GM12878 (cell line): ENCODE results near the gene SYN1. TPM values are rescaled to one million over a fixed set of nuclear protein-coding genes. Genes with fewer than 3 reads are reported as not detected.
A peak's percentile ranks its signal among the peaks of the same experiment; 100 is the strongest.

Experiments
- BCL3 ChIP-seq: IDR thresholded peaks from 2 replicates; pipeline ENCODE4 v1.6.1; 2011; ENCODE audit warnings: borderline replicate concordance, low read depth, mild to moderate bottlenecking, moderate library complexity, low read length; ENCODE audit not compliant: insufficient read depth, poor library complexity, severe bottlenecking
- CBFB ChIP-seq: IDR thresholded peaks from 2 replicates; pipeline ENCODE4 v1.6.1; 2016; ENCODE audit warnings: antibody characterized with exemption, low read depth
- IKZF2 ChIP-seq, 2 experiments: fragments of 450-650 bp; IDR thresholded peaks; 2 replicates each; pipeline ENCODE4 v1.6.1; 2017; ENCODE audit warnings: mild to moderate bottlenecking in 2 of 2, moderate library complexity in 2 of 2
- REST ChIP-seq: IDR thresholded peaks from 2 replicates; pipeline ENCODE4 v1.6.1; 2012; ENCODE audit warnings: mild to moderate bottlenecking, low read depth, low read length
- SRF ChIP-seq, 2 experiments: IDR thresholded peaks; 2 replicates each; pipeline ENCODE4 v1.6.1; 2011; ENCODE audit warnings: low read depth in 2 of 2, low read length in 2 of 2, mild to moderate bottlenecking in 1 of 2, moderate library complexity in 1 of 2
- TARDBP ChIP-seq: IDR thresholded peaks from 2 replicates; pipeline ENCODE4 v1.6.1; 2016; ENCODE audit warnings: borderline replicate concordance
- ZNF24 ChIP-seq: fragments of 450-650 bp; IDR thresholded peaks from 2 replicates; pipeline ENCODE4 v1.6.1; 2017; ENCODE audit warnings: antibody characterized with exemption, mild to moderate bottlenecking
- polyA plus RNA-seq, 11 experiments: library from polyadenylated mRNA; depleted of rRNA in 4 of 11; unstranded in 6 of 11; stranded (reverse) in 5 of 11; fragments of >200 nt; fragmentation: Nextera tagmentation in 4 of 11; fragmentation: Illumina TruSeq in 1 of 11; extraction: Ambion mirVana in 4 of 11; extraction: Trizol in 1 of 11; gene quantifications; 1 replicate in 1 of 11; 2 replicates in 10 of 11; pipeline versions ENCODE4 v1.2.1 to v1.2.3, GENCODE V29; 2011 to 2016; ENCODE audit warnings: inconsistent platforms in 2 of 11, missing spikeins in 2 of 11, low read depth in 1 of 11
- total RNA-seq, 4 experiments: library from RNA; depleted of rRNA in 3 of 4; stranded (reverse); fragments of >200 nt in 3 of 4; fragmentation: Illumina TruSeq in 1 of 4; extraction: Trizol in 1 of 4; gene quantifications; 2 replicates each; pipeline versions ENCODE4 v1.2.1 to v1.2.3, GENCODE V29; 2013 to 2021
- TF ChIP-seq, protein P1 (sequence below): IDR thresholded peaks from 2 replicates; pipeline ENCODE4 v1.6.1; 2012; ENCODE audit warnings: low read length, inconsistent platforms

Gene SYN1
- total and polyA plus RNA-seq, 10 of the 15 experiments (the other 5 are each of a cell fraction or from before 2014, with no cell fraction given) = 0.09 to 0.57 (median 0.16) TPM; not detected in 3

DNA sequence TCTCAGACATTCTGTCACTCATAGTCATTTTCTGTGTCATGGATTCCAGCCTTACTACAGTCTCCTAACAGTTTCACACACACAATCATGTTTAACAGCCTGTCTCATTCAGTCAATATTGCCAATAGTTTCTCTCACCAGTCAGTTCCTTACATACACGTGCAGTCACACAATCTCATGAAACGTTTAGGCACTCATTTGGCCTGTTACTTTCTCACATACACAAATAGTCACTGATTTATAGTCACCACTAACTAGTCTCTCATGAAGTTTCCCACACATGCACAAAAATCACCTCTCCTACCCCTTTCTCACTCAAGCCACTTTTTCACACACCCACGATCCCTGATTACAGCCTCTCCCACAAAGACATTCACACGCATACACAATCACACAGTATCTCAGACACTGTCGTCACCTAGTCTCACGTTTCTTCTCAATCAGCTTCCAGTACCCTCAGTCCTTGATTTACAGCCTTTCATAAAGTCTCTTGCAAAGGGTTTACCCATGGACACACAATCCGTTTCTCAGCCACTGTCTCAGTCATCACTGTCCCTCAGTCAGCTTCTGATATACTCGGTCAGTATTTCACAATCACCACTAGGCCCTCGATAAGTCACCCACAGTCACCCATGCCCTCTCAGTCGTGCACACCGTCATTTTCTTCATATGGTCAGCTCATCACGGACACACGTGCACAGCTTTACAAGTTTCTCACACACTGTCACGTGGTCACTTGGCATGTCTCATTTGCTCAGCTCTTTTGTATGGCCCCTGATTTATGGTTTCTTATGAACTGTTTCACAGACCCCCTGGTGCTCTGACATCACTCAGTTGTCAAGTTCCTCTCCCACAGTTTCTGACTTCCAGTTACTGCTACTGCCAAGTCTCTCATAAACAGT lies 14.3 kb upstream of the SYN1 start (continued):
- no peak for TF ChIP-seq REST
- 0 out of 2 replicates have a peak, but pooled peaks have one; percentile 26 for TF ChIP-seq CBFB
- peak; percentile 7; the same call in 1 of the 2 replicates for TF ChIP-seq TARDBP
- TF ChIP-seq SRF (IDR thresholded peaks at IDR 0.05; ENCODE audit: low read depth in 2 of 2, low read length in 2 of 2) = no peak
- TF ChIP-seq, protein P1, sequence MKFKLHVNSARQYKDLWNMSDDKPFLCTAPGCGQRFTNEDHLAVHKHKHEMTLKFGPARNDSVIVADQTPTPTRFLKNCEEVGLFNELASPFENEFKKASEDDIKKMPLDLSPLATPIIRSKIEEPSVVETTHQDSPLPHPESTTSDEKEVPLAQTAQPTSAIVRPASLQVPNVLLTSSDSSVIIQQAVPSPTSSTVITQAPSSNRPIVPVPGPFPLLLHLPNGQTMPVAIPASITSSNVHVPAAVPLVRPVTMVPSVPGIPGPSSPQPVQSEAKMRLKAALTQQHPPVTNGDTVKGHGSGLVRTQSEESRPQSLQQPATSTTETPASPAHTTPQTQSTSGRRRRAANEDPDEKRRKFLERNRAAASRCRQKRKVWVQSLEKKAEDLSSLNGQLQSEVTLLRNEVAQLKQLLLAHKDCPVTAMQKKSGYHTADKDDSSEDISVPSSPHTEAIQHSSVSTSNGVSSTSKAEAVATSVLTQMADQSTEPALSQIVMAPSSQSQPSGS = peak; percentile 95
- no peak; a peak in 1 of 4 replicates for TF ChIP-seq IKZF2 (IDR thresholded peaks at IDR 0.05)
- no peak for TF ChIP-seq ZNF24
- TF ChIP-seq BCL3 = peak; percentile 98
